Measurements from ENCODE around the gene ITPK1. TPM values are rescaled to one million over a fixed set of nuclear protein-coding genes. Genes with fewer than 3 reads are reported as not detected.

The ITPK1 gene
- total RNA-seq, 1 experiment from 2014 or later: 57.0 TPM

GRCh38 chr14:92973261-92973797 is 142.4 kb downstream of the ITPK1 start:
- DNase-seq (ENCODE audit: low read depth): peak; percentile 47

GRCh38 chr14:92971601-92972180 is 144.0 kb downstream of the ITPK1 start:
- DNase-seq (ENCODE audit: low read depth): no peak

GRCh38 chr14:92970271-92970670 is 145.5 kb downstream of the ITPK1 start:
- no peak for DNase-seq (ENCODE audit: low read depth)

GRCh38 chr14:92969871-92970270 is 145.9 kb downstream of the ITPK1 start:
- DNase-seq (ENCODE audit: low read depth): no peak

GRCh38 chr14:92969430-92969829 is 146.3 kb downstream of the ITPK1 start:
- no peak for DNase-seq (ENCODE audit: low read depth)

- DNase-seq (ENCODE audit: low read depth): no peak
Observed at GRCh38 chr14:92968291-92969020, 147.3 kb downstream of the ITPK1 start.

- no peak for DNase-seq (ENCODE audit: low read depth)
Observed at GRCh38 chr14:92967346-92967926, 148.3 kb downstream of the ITPK1 start.

- DNase-seq (ENCODE audit: low read depth): no peak
Observed at GRCh38 chr14:92965281-92965680, 150.4 kb downstream of the ITPK1 start.

- DNase-seq (ENCODE audit: low read depth): no peak
Observed at GRCh38 chr14:92964124-92965109, 151.3 kb downstream of the ITPK1 start.

GRCh38 chr14:92963301-92964123 is 152.2 kb downstream of the ITPK1 start:
- DNase-seq (ENCODE audit: low read depth): no peak

GRCh38 chr14:92962831-92963095 is 153.0 kb downstream of the ITPK1 start:
- no peak for DNase-seq (ENCODE audit: low read depth)

- DNase-seq (ENCODE audit: low read depth): no peak
Observed at GRCh38 chr14:92962031-92962830, 153.5 kb downstream of the ITPK1 start.

GRCh38 chr14:92961567-92961855 is 154.2 kb downstream of the ITPK1 start:
- no peak for DNase-seq (ENCODE audit: low read depth)

- DNase-seq (ENCODE audit: low read depth): peak; percentile 82
Observed at GRCh38 chr14:92960706-92961566, 154.8 kb downstream of the ITPK1 start.

- DNase-seq (ENCODE audit: low read depth): no peak
Observed at GRCh38 chr14:92959761-92960680, 155.7 kb downstream of the ITPK1 start.

GRCh38 chr14:92959189-92959531 is 156.6 kb downstream of the ITPK1 start:
- no peak for DNase-seq (ENCODE audit: low read depth)

- DNase-seq (ENCODE audit: low read depth): no peak
Observed at GRCh38 chr14:92958373-92959188, 157.1 kb downstream of the ITPK1 start.
